ENCODE measurements around the gene CELSR2. TPM values are rescaled to one million over a fixed set of nuclear protein-coding genes. Genes with fewer than 3 reads are reported as not detected.

CELSR2 gene
- total and polyA plus RNA-seq, 2 of the 8 experiments (the other 6 are each of a cell fraction or from before 2014, with no cell fraction given), result 12.0 to 27.7 TPM

- no peak for TF ChIP-seq NANOG (IDR thresholded peaks at IDR 0.05; ENCODE audit: insufficient read depth, low read depth, low read length, poor library complexity, severe bottlenecking)
- no peak for TF ChIP-seq CHD2 (IDR thresholded peaks at IDR 0.05; ENCODE audit: low read length)
- no peak for TF ChIP-seq CHD7 (IDR thresholded peaks at IDR 0.05; ENCODE audit: insufficient replicate concordance, low read length)
- TF ChIP-seq JUND (IDR thresholded peaks at IDR 0.05; ENCODE audit: low read length), result no peak
- TF ChIP-seq RNF2 (IDR thresholded peaks at IDR 0.05; ENCODE audit: borderline replicate concordance, low read depth, low read length, missing control alignments, poor library complexity, severe bottlenecking), result no peak
These were observed 11.8 kb upstream of the CELSR2 start (continued) for GRCh38 chr1:109237512-109237911.

All from H1 (cell line).